Aorta (tissue), 5 donors: ENCODE data around the gene UAP1. TPM values are rescaled to one million over a fixed set of nuclear protein-coding genes. Genes with fewer than 3 reads are reported as not detected.
"Not testable (repeated sequence)": the region's sequence is repeated elsewhere in the genome, so short reads cannot be mapped to it uniquely, and the experiment has no call there.

Source experiments
- ATAC-seq: fragments of 200-7000 bp; cut with Tn5 transposase; one replicate; pipeline ENCODE4 v1.9.1; 2022; ENCODE audit warnings: moderate library complexity; ENCODE audit not compliant: low FRiP score
- DNase-seq, 2 donors: peaks; one replicate each; pipeline ENCODE4 v3.0.0-alpha.2; 2020
- H3K27ac ChIP-seq, 2 donors: one replicate each; pipeline ENCODE4 v1.5.1; 2013; ENCODE audit warnings: low read length in 2 of 2, mild to moderate bottlenecking in 2 of 2, moderate library complexity in 2 of 2, control low read depth in 1 of 2, inconsistent platforms in 1 of 2, low read depth in 1 of 2
- H3K27me3 ChIP-seq, 2 donors: one replicate each; pipeline ENCODE4 v1.6.1; 2013; ENCODE audit warnings: control low read depth in 1 of 2, low read length in 1 of 2, mild to moderate bottlenecking in 1 of 2, moderate library complexity in 1 of 2; ENCODE audit not compliant: insufficient read depth in 2 of 2, control insufficient read depth in 1 of 2
- H3K36me3 ChIP-seq, 2 donors: one replicate each; pipeline ENCODE4 v1.6.1; 2013; ENCODE audit warnings: control low read depth in 1 of 2, low read length in 1 of 2, mild to moderate bottlenecking in 1 of 2; ENCODE audit not compliant: insufficient read depth in 2 of 2, control insufficient read depth in 1 of 2
- H3K4me1 ChIP-seq, 2 donors: one replicate each; pipeline ENCODE4 v1.6.1; 2013; ENCODE audit warnings: low read length in 2 of 2, control low read depth in 1 of 2, mild to moderate bottlenecking in 1 of 2, moderate library complexity in 1 of 2; ENCODE audit not compliant: insufficient read depth in 2 of 2, control insufficient read depth in 1 of 2
- H3K4me3 ChIP-seq, 2 donors: one replicate each; pipeline ENCODE4 v1.5.1; 2013; ENCODE audit warnings: low read length in 2 of 2, control low read depth in 1 of 2, mild to moderate bottlenecking in 1 of 2
- H3K9me3 ChIP-seq: one replicate; pipeline ENCODE4 v1.6.1; 2013; ENCODE audit warnings: mild to moderate bottlenecking, low read length; ENCODE audit not compliant: control insufficient read depth
- WGBS, 2 donors: extraction: QIAGEN DNeasy Blood & Tissue Kit; methylation state at CpG; one replicate each; pipeline ENCODE4 v1.1.7; 2013; 5-methylcytosine and 5-hydroxymethylcytosine counted together
- intact Hi-C, 2 donors: fragments of 100-400 bp; cut with DNase I; formaldehyde crosslinking; loops; one replicate each; pipeline versions ENCODE4 v1.14.2 to v1.15.0; 2022
- polyA plus RNA-seq, 2 donors: library from polyadenylated mRNA; stranded (reverse); fragments of 200-250 nt; gene quantifications; one replicate each; pipeline ENCODE4 v1.2.3, GENCODE V29; 2013
- total RNA-seq, 2 donors: library from RNA; stranded (reverse); fragmentation: NEBNext Ultra II Directional; extraction: Animal tissue kit (Norgen Biotek cat#: 25700); gene quantifications; one replicate each; pipeline ENCODE4 v1.2.1, GENCODE V29; 2021
- donor health status: healthy with polysubstance abuse.
- donor health status: Bipolar disorder and iron deficiency.
- donor health status: DM: no; HTN: no; CAD: no.
- donor health status: DM: no; HTN: no; CAD: no.
- donor health status: DM: yes; HTN: yes; CAD: no.

UAP1 gene
- total and polyA plus RNA-seq, 4 donors, result 32.2 to 138 (median 73.3) TPM

DNA sequence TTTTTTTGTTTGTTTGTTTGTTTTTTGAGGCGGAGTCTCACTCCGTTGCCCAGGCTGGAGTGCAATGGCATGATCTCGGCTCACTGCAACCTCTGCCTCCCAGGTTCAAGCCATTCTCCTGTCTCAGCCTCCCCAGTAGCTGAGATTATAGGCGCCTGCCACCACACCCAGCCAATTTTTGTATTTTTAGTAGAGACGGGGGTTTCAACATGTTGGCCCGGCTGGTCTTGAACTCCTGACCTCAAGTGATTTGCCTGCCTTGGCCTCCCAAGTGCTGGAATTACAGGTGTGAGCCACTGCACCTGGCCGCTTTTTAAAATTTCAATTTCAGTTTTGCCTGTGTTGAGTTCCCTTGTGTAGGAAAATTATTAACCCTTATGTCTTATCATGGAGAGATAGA, 9.6 kb downstream of the UAP1 start:
- H3K27ac ChIP-seq, H3K9me3 ChIP-seq, H3K36me3 ChIP-seq, H3K27me3 ChIP-seq, H3K4me3 ChIP-seq, ATAC-seq, intact Hi-C loops, H3K4me1 ChIP-seq, DNase-seq: not testable (repeated sequence)
- 91 to 93% methylated on average over 7 of the region's 7 CpGs for WGBS, 2 donors

DNA sequence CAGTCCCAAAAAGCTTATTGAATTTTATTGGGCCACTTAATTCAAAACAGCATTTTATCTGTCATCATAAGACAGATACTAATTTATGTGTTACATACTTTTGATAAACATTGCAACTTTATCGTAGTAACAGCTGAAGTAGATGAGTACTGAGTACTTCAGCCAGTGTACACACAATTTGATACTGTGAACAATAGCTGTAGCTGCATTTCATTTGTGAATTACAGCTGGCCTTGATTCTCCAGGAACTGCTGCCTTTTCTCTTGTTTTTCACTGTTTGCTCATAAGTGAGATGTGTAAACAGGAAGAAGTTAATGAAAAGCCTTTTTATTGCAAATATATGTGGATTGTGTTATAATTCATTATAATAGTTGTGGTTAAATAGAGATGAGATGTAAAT, 10.2 kb downstream of the UAP1 start:
- H3K9me3 ChIP-seq, result no peaks in the 10 kb centered on the region
- DNase-seq (no peak), ATAC-seq (no peak)
- WGBS, 2 donors, result 58 to 73% methylated on average over 1 of the region's 1 CpG
- peaks cover 0 to 3% of the 10 kb centered on the region in 2 donors for H3K4me1 ChIP-seq
- peak overlapping the region in 1 of 2 donors; percentile 28 for H3K27ac ChIP-seq
- H3K4me3 ChIP-seq, result no peak overlapping the region
- intact Hi-C loops, result no loop called here
- H3K36me3 ChIP-seq, result peaks cover 0 to 6% of the 10 kb centered on the region in 2 donors
- no peaks in the 10 kb centered on the region for H3K27me3 ChIP-seq

DNA sequence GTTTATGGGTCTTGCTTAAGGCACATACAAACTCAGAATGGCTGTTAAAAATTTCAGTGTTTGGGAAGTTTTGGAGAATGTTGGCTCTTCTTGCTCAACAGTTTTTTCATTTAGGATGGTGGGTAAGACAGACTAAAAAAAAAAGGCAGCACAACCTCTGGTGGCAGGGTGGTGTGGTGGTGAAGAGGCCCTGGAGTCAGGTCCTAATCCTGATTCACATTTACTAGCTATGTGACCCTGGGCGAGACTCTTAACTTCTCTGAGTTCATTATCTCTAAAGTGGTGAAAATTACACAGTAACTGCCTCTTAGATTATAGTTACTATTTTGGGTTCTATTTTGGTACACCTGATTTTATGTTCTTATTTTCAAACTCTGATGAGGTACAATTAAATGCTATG, 11.6 kb downstream of the UAP1 start:
- no peak for ATAC-seq
- no peak overlapping the region for H3K4me3 ChIP-seq
- H3K4me1 ChIP-seq, result peaks cover 0 to 3% of the 10 kb centered on the region in 2 donors

DNA sequence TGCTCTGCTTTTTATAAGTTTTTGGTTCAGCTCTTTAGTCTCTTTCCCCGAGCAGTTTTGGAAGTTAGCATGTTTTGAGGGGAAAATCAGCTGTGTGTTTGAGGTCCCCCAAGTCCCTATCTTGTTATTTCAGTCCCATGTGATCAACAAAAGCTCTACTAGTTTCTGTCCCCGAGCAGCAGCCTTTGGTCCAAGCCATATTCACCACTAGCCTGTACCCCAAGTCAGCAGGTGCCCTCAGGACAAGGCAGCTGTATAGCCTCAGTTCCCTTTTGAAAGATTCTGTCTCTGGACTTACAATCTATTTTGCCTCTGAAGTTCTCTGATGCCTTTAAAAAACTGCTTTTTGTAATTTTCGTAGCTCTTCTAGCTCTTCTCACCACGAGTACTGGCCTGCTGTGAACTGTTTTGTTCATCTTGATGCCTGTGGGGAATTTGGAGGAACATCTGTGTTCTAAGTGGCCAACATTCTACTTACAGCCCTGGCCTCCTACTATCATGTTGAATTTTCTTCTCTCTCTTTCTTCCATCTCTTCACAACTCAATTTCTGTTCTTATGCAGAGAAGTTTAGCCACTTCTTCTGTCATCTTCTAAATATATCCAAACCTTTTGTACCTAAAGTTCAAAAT, 16.7 kb downstream of the UAP1 start:
- WGBS, 2 donors, result 75 to 82% methylated on average over 4 of the region's 4 CpGs
- Histone ChIP-seq H3K4me3 (no peak overlapping the region), H3K36me3 (no peaks in the 10 kb centered on the region), H3K9me3 (no peaks in the 10 kb centered on the region), H3K27me3 (no peaks in the 10 kb centered on the region), H3K4me1 (no peaks in the 10 kb centered on the region), H3K27ac (no peak overlapping the region)
- ATAC-seq (peak; percentile 53), DNase-seq (no peak)
- intact Hi-C loops, result no loop called here

More for the DNA sequence above, 11.6 kb downstream of the UAP1 start:
- 93% methylated on average over 1 of the region's 1 CpG for WGBS, 2 donors
- H3K27me3 ChIP-seq, result no peaks in the 10 kb centered on the region
- no peak overlapping the region for H3K27ac ChIP-seq
- peaks cover 0 to 6% of the 10 kb centered on the region in 2 donors for H3K36me3 ChIP-seq
- intact Hi-C loops, result no loop called here
- DNase-seq, result no peak
- no peaks in the 10 kb centered on the region for H3K9me3 ChIP-seq

DNA sequence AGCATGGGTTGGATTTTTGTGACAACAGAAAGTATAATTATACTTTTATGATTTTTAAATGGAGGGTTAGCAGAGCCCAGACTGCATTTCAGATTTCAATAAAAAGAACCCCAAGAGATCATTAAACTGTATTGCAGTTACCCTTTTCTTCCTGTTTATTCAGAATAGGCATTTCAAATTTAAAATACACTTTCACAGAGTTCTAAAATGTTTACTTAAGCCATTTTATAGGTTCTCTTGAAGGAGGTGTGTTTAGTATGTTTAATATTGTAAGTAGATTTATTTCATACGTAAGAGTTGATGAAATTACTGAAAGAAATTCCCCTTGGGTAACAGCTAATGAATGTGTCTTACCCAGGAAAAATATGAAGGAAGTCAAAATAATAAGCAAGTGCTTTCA, 17.4 kb downstream of the UAP1 start:
- Histone ChIP-seq H3K9me3 (no peaks in the 10 kb centered on the region), H3K36me3 (no peaks in the 10 kb centered on the region), H3K4me3 (no peak overlapping the region), H3K27me3 (no peaks in the 10 kb centered on the region), H3K4me1 (no peaks in the 10 kb centered on the region), H3K27ac (no peak overlapping the region)
- DNase-seq (no peak), ATAC-seq (no peak)
- intact Hi-C loops, result no loop called here
- 93 to 98% methylated on average over 1 of the region's 1 CpG for WGBS, 2 donors

DNA sequence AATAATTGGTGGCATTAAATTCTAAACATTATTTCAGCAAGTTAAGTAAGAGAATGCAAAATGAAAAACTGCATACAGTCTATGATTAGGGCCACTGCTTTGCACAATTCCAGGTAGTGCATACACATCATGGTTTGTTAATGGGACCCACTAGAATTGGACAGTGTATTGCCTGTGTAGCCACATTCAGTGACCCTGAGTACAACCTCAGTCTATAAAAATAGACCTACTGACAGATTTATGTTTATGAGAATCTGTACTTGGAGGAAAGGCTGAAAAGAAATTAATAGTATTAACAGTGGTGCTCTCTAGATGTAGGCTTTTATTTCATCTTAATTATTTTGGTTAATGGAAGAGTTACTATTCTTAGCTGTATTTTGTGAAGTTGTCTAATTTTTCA, 18.8 kb downstream of the UAP1 start:
- Histone ChIP-seq H3K36me3 (no peaks in the 10 kb centered on the region), H3K4me1 (no peaks in the 10 kb centered on the region), H3K9me3 (no peaks in the 10 kb centered on the region), H3K4me3 (no peak overlapping the region), H3K27me3 (no peaks in the 10 kb centered on the region), H3K27ac (no peak overlapping the region)
- intact Hi-C loops, result no loop called here
- no peak for DNase-seq
- ATAC-seq, result no peak

DNA sequence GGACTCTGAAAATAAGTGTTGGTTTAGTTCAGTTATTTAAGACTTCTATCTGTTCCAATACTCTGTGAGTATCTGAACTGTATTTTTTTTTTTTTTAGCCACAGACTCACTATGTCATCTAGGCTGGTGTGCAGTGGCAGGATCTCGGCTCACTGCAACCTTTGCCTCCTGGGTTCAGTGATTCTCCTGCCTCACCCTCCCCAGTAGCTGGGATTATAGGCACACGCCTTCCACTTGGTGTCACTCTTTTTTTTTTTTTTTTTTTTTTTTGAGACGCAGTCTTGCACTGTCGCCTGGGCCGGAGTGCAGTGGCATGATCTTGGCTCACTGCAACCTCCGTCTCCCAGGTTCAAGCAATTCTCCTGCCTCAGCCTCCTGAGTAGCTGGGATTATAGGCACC, 21.4 kb downstream of the UAP1 start:
- H3K27ac ChIP-seq, DNase-seq, H3K4me1 ChIP-seq, H3K27me3 ChIP-seq, H3K4me3 ChIP-seq, H3K9me3 ChIP-seq, intact Hi-C loops, ATAC-seq, H3K36me3 ChIP-seq: not testable (repeated sequence)
- WGBS, 2 donors, result 91 to 96% methylated on average over 6 of the region's 6 CpGs

DNA sequence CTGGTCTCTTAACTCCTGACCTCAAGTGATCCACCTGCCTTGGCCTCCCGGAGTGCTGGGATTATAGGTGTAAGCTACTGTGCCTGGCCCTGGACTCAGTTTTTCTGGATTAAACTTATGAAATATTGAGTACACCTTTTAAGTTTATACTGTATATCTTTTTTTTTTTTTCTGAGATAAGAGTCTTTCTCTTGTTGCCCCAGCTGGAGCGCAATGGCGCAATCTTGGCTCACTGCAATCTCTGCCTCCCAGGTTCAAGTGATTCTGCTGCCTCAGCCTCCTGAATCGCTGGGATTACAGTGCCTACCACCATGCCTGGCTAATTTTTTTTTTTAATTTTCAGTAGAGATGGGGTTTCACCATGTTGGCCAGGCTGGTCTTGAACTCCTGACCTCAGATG, 23.6 kb downstream of the UAP1 start:
- DNase-seq, intact Hi-C loops: not testable (repeated sequence)

DNA sequence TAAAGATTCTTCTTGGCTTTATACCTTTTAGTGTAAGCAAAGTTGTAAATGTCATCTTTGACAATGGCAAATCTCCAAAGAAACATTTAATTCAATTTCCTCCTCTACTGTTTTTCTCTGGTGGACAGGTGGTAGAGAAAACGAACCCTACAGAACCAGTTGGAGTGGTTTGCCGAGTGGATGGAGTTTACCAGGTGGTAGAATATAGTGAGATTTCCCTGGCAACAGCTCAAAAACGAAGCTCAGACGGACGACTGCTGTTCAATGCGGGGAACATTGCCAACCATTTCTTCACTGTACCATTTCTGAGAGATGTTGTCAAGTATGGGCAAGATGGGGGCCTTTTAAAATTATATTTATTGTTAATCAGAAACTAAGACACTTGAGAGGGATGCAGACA, 25.8 kb downstream of the UAP1 start:
- no peaks in the 10 kb centered on the region for H3K9me3 ChIP-seq
- ATAC-seq (no peak), DNase-seq (no peak)
- H3K27ac ChIP-seq, result no peak overlapping the region
- WGBS, 2 donors, result 78 to 79% methylated on average over 6 of the region's 6 CpGs
- H3K27me3 ChIP-seq, result no peaks in the 10 kb centered on the region
- H3K36me3 ChIP-seq, result no peaks in the 10 kb centered on the region
- H3K4me3 ChIP-seq, result no peak overlapping the region
- intact Hi-C loops, result no loop called here
- no peaks in the 10 kb centered on the region for H3K4me1 ChIP-seq

More for the DNA sequence above, 23.6 kb downstream of the UAP1 start:
- not testable (repeated sequence) for H3K27me3 ChIP-seq, H3K27ac ChIP-seq, ATAC-seq, H3K4me1 ChIP-seq, H3K4me3 ChIP-seq, H3K9me3 ChIP-seq, H3K36me3 ChIP-seq
- WGBS, 2 donors, result 98% methylated on average over 4 of the region's 4 CpGs
